HCT116 (cell line): ENCODE results near the gene TRPV4. TPM values are rescaled to one million over a fixed set of nuclear protein-coding genes. Genes with fewer than 3 reads are reported as not detected.

Experiments
- ATAC-seq: fragments of 200-7000 bp; cut with Tn5 transposase; 2 replicates; pipeline ENCODE4 v1.9.1; 2020; ENCODE audit warnings: mild to moderate bottlenecking, moderate library complexity
- BruUV-seq: library from RNA; stranded (reverse); fragments of 400-500 nt; replicated peaks from 2 replicates; lab custom pipeline; 2021; lab: Mats Ljungman, UMichigan
- CTCF ChIA-PET: fragments of 300-600 bp; sonication (Branson Sonifier 250); formaldehyde crosslinking; loops from one replicate; lab custom pipeline; 2021; ENCODE audit warnings: antibody characterized with exemption; lab: Charles Lee
- POLR2A ChIA-PET: fragments of 300-600, 350-600 bp; sonication (Branson Sonifier 250); formaldehyde crosslinking; loops from one replicate; lab custom pipeline; 2021; ENCODE audit warnings: antibody characterized with exemption; lab: Charles Lee
- RAD21 ChIA-PET, 2 experiments: fragments of 300-600 bp; sonication (Branson Sonifier 250); formaldehyde crosslinking; loops; one replicate each; lab custom pipeline; 2023; ENCODE audit warnings: low total read pairs in 2 of 2; ENCODE audit not compliant: uncharacterized antibody in 2 of 2, unreplicated experiment in 2 of 2, low non-redundant PET in 1 of 2; lab: Charles Lee
- DNase-seq: peaks from one replicate; pipeline ENCODE4 v3.0.0-alpha.2; 2010; ENCODE audit warnings: low read depth, low spot score
- H2AFZ ChIP-seq: fragments of 200-600 bp; shearing (Covaris generic), sonication (generic); 2 replicates; pipeline ENCODE4 v1.6.1; 2017; ENCODE audit warnings: low read depth, mixed run types, mixed read lengths, antibody characterized with exemption, low read length; ENCODE audit not compliant: poor library complexity, severe bottlenecking
- H3K27ac ChIP-seq: 2 replicates; pipeline ENCODE4 v1.5.1; 2012; ENCODE audit warnings: low read depth, low read length
- H3K27me3 ChIP-seq: fragments of 200-600 bp; sonication (generic); 2 replicates; pipeline ENCODE4 v1.6.1; 2016; ENCODE audit warnings: mixed run types, low read length, mixed read lengths; ENCODE audit not compliant: insufficient read depth
- H3K36me3 ChIP-seq, 2 experiments: fragments of 200-500 bp in 1 of 2; fragments of 200-600 bp in 1 of 2; sonication (Bioruptor generic) in 1 of 2; sonication (generic) in 1 of 2; 2 replicates each; pipeline versions ENCODE4 v1.5.1 to v1.6.1; 2014 to 2016; ENCODE audit warnings: low read length in 2 of 2, inconsistent platforms in 1 of 2, mixed read lengths in 1 of 2, mixed run types in 1 of 2; ENCODE audit not compliant: insufficient read depth in 2 of 2, control insufficient read depth in 1 of 2
- H3K4me1 ChIP-seq, 2 experiments: fragments of 200-600 bp in 1 of 2; sonication (generic) in 1 of 2; 2 replicates each; pipeline versions ENCODE4 v1.5.1 to v1.6.1; 2012 to 2017; ENCODE audit warnings: low read length in 2 of 2, inconsistent platforms in 1 of 2, mild to moderate bottlenecking in 1 of 2, mixed read lengths in 1 of 2, mixed run types in 1 of 2, moderate library complexity in 1 of 2; ENCODE audit not compliant: insufficient read depth in 2 of 2, control insufficient read depth in 1 of 2
- H3K4me2 ChIP-seq: fragments of 200-600 bp; sonication (generic); 2 replicates; pipeline ENCODE4 v1.6.1; 2017; ENCODE audit warnings: mixed run types, low read length, mixed read lengths
- H3K4me3 ChIP-seq, 2 experiments: fragments of 200-600 bp in 1 of 2; sonication (generic) in 1 of 2; replicated peaks in 1 of 2; 2 replicates each; pipeline ENCODE4 v1.5.1; 2011 to 2016; ENCODE audit warnings: low read length in 2 of 2, control low read depth in 1 of 2, low read depth in 1 of 2, mild to moderate bottlenecking in 1 of 2, mixed read lengths in 1 of 2, mixed run types in 1 of 2
- H3K79me2 ChIP-seq: fragments of 200-600 bp; sonication (generic); 2 replicates; pipeline ENCODE4 v1.6.1; 2017; ENCODE audit warnings: mild to moderate bottlenecking, mixed run types, low read length, moderate library complexity, mixed read lengths; ENCODE audit not compliant: insufficient read depth
- H3K9ac ChIP-seq: fragments of 200-600 bp; sonication (generic); 2 replicates; pipeline ENCODE4 v1.6.1; 2016; ENCODE audit warnings: low read length, mixed read lengths
- H3K9me2 ChIP-seq: fragments of 200-600 bp; sonication (generic), shearing (Covaris generic); 2 replicates; pipeline ENCODE4 v1.6.1; 2017; ENCODE audit warnings: mixed run types, mild to moderate bottlenecking, moderate library complexity; ENCODE audit not compliant: insufficient read depth
- H3K9me3 ChIP-seq, 2 experiments: fragments of 200-500 bp in 1 of 2; fragments of 200-600 bp in 1 of 2; sonication (Bioruptor generic) in 1 of 2; sonication (generic) in 1 of 2; 2 replicates each; pipeline ENCODE4 v1.6.1; 2014 to 2017; ENCODE audit warnings: low read length in 2 of 2, mixed read lengths in 2 of 2, inconsistent platforms in 1 of 2, low read depth in 1 of 2, mild to moderate bottlenecking in 1 of 2, mixed run types in 1 of 2, moderate library complexity in 1 of 2; ENCODE audit not compliant: control insufficient read depth in 1 of 2, insufficient read depth in 1 of 2
- H4K20me1 ChIP-seq: fragments of 200-600 bp; sonication (generic), shearing (Covaris generic); 2 replicates; pipeline ENCODE4 v1.6.1; 2017; ENCODE audit warnings: mixed run types, mild to moderate bottlenecking, moderate library complexity; ENCODE audit not compliant: insufficient read depth
- EGR1 ChIP-seq: IDR thresholded peaks from 2 replicates; pipeline ENCODE4 v1.6.1; 2012; ENCODE audit warnings: low read depth
- EZH2 ChIP-seq: fragments of 200-600 bp; sonication (generic); IDR thresholded peaks from 2 replicates; pipeline ENCODE4 v1.6.1; 2017; ENCODE audit warnings: antibody characterized with exemption, mixed run types
- RAD21 ChIP-seq: IDR thresholded peaks from 2 replicates; pipeline ENCODE4 v1.6.1; 2012; ENCODE audit warnings: low read depth, mild to moderate bottlenecking
- SP1 ChIP-seq: IDR thresholded peaks from 2 replicates; pipeline ENCODE4 v1.6.1; 2012; ENCODE audit warnings: low read depth
- TCF7L2 ChIP-seq: IDR thresholded peaks from 2 replicates; pipeline ENCODE4 v1.7.0; 2011; ENCODE audit warnings: borderline replicate concordance, inconsistent platforms; ENCODE audit not compliant: insufficient read depth, insufficient read length; ENCODE audit errors: extremely low read depth
- ZBTB33 ChIP-seq: IDR thresholded peaks from 2 replicates; pipeline ENCODE4 v1.6.1; 2011; ENCODE audit warnings: mild to moderate bottlenecking, low read length, moderate library complexity; ENCODE audit not compliant: insufficient replicate concordance; ENCODE audit errors: extremely low read depth
- intact Hi-C: fragments of 100-400 bp; cut with micrococcal nuclease; formaldehyde crosslinking; loops from 2 replicates; pipeline ENCODE4 v1.10.0; 2022
- total RNA-seq: library from RNA; stranded (reverse); gene quantifications from one replicate; pipeline ENCODE4 v1.2.1, GENCODE V29; 2021; ENCODE audit not compliant: unreplicated experiment
- TF ChIP-seq, protein P1 (sequence below), 3 experiments: fragments of 200-600 bp in 1 of 3; sonication (generic) in 1 of 3; IDR thresholded peaks in 2 of 3; conservative IDR thresholded peaks in 1 of 3; 2 replicates each; pipeline ENCODE4 v1.5.1; 2012 to 2017; ENCODE audit warnings: low read depth in 2 of 3, low read length in 2 of 3, antibody characterized with exemption in 1 of 3, borderline replicate concordance in 1 of 3, control low read depth in 1 of 3, mild to moderate bottlenecking in 1 of 3, mixed read lengths in 1 of 3, mixed run types in 1 of 3, moderate library complexity in 1 of 3; ENCODE audit not compliant: insufficient read depth in 1 of 3

The TRPV4 gene
- total RNA-seq, 1 experiment from 2014 or later: 0.54 TPM

- TF ChIP-seq ZBTB33 (no peak), EGR1 (no peak), RAD21 (no peak), SP1 (no peak), EZH2 (no peak), TCF7L2 (no peak)
These were observed 19.3 kb downstream of the TRPV4 start (continued) for GRCh38 chr12:109813810-109814416.

- ChIA-PET RAD21 (no interaction called here), POLR2A (no interaction called here), CTCF (no interaction called here)
- DNase-seq (no peak), ATAC-seq (peak; percentile 58; the same call in 1 of the 2 replicates)
- H3K4me2 ChIP-seq: no peak overlapping the region
- H3K27me3 ChIP-seq: no peaks in the 10 kb centered on the region
- no peaks in the 10 kb centered on the region for H3K9me2 ChIP-seq
- H4K20me1 ChIP-seq: no peaks in the 10 kb centered on the region
- TF ChIP-seq, protein P1, sequence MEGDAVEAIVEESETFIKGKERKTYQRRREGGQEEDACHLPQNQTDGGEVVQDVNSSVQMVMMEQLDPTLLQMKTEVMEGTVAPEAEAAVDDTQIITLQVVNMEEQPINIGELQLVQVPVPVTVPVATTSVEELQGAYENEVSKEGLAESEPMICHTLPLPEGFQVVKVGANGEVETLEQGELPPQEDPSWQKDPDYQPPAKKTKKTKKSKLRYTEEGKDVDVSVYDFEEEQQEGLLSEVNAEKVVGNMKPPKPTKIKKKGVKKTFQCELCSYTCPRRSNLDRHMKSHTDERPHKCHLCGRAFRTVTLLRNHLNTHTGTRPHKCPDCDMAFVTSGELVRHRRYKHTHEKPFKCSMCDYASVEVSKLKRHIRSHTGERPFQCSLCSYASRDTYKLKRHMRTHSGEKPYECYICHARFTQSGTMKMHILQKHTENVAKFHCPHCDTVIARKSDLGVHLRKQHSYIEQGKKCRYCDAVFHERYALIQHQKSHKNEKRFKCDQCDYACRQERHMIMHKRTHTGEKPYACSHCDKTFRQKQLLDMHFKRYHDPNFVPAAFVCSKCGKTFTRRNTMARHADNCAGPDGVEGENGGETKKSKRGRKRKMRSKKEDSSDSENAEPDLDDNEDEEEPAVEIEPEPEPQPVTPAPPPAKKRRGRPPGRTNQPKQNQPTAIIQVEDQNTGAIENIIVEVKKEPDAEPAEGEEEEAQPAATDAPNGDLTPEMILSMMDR (IDR thresholded peaks at IDR 0.05 in 2 of 3, conservative IDR thresholded peaks at IDR 0.05 in 1 of 3; ENCODE audit: borderline replicate concordance in 1 of 3, insufficient read depth in 1 of 3, low read depth in 2 of 3, low read length in 2 of 3): 0 out of 6 replicates have a peak, but pooled peaks of 2 of the 3 experiments have one; percentile 7 to 17
- TF ChIP-seq SP1: no peak
- no peak overlapping the region for H3K27ac ChIP-seq
- no peaks in the 10 kb centered on the region for H3K79me2 ChIP-seq
- H3K4me3 ChIP-seq: no peak overlapping the region
- no TSS peak for BruUV-seq
- no peaks in the 10 kb centered on the region; a peak in 1 of 4 replicates for H3K9me3 ChIP-seq
- H3K9ac ChIP-seq: no peak overlapping the region
- no peaks in the 10 kb centered on the region for H3K4me1 ChIP-seq
- no peak overlapping the region for H2AFZ ChIP-seq
- H3K36me3 ChIP-seq: no peaks in the 10 kb centered on the region
- intact Hi-C loops: no loop called here
These were observed 21.6 kb downstream of the TRPV4 start for GRCh38 chr12:109811624-109811995.
